ENCODE results near the gene MOG.

MOG gene

GRCh38 chr6:29656798-29657197 is at the start of gene MOG:
Gene MOG (plus strand): TSS chr6:29657092. CDS start chr6:29657210, 118 bp downstream.
- FAIRE-seq (no peak), DNase-seq (ENCODE audit: low spot score) (no peak)

- FAIRE-seq = no peak
These were observed 48.8 kb upstream of the MOG start for GRCh38 chr6:29608131-29608530.

GRCh38 chr6:29610540-29610939 is 46.4 kb upstream of the MOG start:
- no peak for DNase-seq (ENCODE audit: low spot score)

More at GRCh38 chr6:29608131-29608530, 48.8 kb upstream of the MOG start:
- no peak for DNase-seq (ENCODE audit: low spot score)

GRCh38 chr6:29611426-29611825 is 45.5 kb upstream of the MOG start:
- FAIRE-seq (no peak), DNase-seq (ENCODE audit: low spot score) (no peak)

More at GRCh38 chr6:29610540-29610939, 46.4 kb upstream of the MOG start:
- FAIRE-seq = no peak

- DNase-seq (ENCODE audit: low spot score) (no peak), FAIRE-seq (no peak)
These were observed 38.9 kb upstream of the MOG start for GRCh38 chr6:29617782-29618554.

GRCh38 chr6:29619578-29620160 is 37.2 kb upstream of the MOG start:
- FAIRE-seq = no peak
- DNase-seq (ENCODE audit: low spot score) = no peak

GRCh38 chr6:29620630-29621029 is 36.3 kb upstream of the MOG start:
- FAIRE-seq (no peak), DNase-seq (ENCODE audit: low spot score) (no peak)

- DNase-seq (ENCODE audit: low spot score) = no peak
- no peak for FAIRE-seq
These were observed 32.4 kb upstream of the MOG start for GRCh38 chr6:29624520-29624961.

- no peak for DNase-seq (ENCODE audit: low spot score)
- no peak for FAIRE-seq
These were observed 31.5 kb upstream of the MOG start for GRCh38 chr6:29625337-29625930.

GRCh38 chr6:29626948-29627754 is 29.7 kb upstream of the MOG start:
- DNase-seq (ENCODE audit: low spot score) (no peak), FAIRE-seq (no peak)

- no peak for DNase-seq (ENCODE audit: low spot score)
- FAIRE-seq = no peak
These were observed 29.0 kb upstream of the MOG start for GRCh38 chr6:29627755-29628418.

- DNase-seq (ENCODE audit: low spot score) (peak; percentile 6), FAIRE-seq (no peak)
These were observed 28.2 kb upstream of the MOG start for GRCh38 chr6:29628419-29629281.

- FAIRE-seq (no peak), DNase-seq (ENCODE audit: low spot score) (no peak)
These were observed 27.3 kb upstream of the MOG start for GRCh38 chr6:29629571-29629970.

- FAIRE-seq (no peak), DNase-seq (ENCODE audit: low spot score) (no peak)
These were observed 26.6 kb upstream of the MOG start for GRCh38 chr6:29630315-29630714.

- DNase-seq (ENCODE audit: low spot score) = no peak
These were observed 25.6 kb upstream of the MOG start for GRCh38 chr6:29631209-29631810.

GRCh38 chr6:29631860-29632731 is 24.8 kb upstream of the MOG start:
- FAIRE-seq (no peak), DNase-seq (ENCODE audit: low spot score) (no peak)

More at GRCh38 chr6:29631209-29631810, 25.6 kb upstream of the MOG start:
- FAIRE-seq = no peak

- FAIRE-seq (no peak), DNase-seq (ENCODE audit: low spot score) (peak; percentile 38)
These were observed 23.9 kb upstream of the MOG start, which contains the start of gene GABBR1 for GRCh38 chr6:29632789-29633533. Gene GABBR1 (minus strand): TSS chr6:29633183. CDS start chr6:29632385, 798 bp downstream.

- no peak for DNase-seq (ENCODE audit: low spot score)
These were observed 23.4 kb upstream of the MOG start for GRCh38 chr6:29633534-29633905.

More at GRCh38 chr6:29633534-29633905, 23.4 kb upstream of the MOG start:
- no peak for FAIRE-seq

All from RCC 7860 (cell line).